HG02678 (cell line): Measurements from ENCODE around the gene PRKCZ.
"Not testable (repeated sequence)": the region's sequence is repeated elsewhere in the genome, so short reads cannot be mapped to it uniquely, and the experiment has no call there.

Experiments
- ATAC-seq: cut with Tn5 transposase; IDR thresholded peaks from one replicate; pipeline ENCODE4 v1.9.1; 2021; ENCODE audit warnings: mild to moderate bottlenecking, moderate library complexity; ENCODE audit not compliant: unreplicated experiment

PRKCZ gene

GRCh38 chr1:2130156-2130555 lies 79.9 kb downstream of the PRKCZ start:
- ATAC-seq, result no peak

- no peak for ATAC-seq
Observed at GRCh38 chr1:2130871-2131289, 80.7 kb downstream of the PRKCZ start.

GRCh38 chr1:2132222-2133038 lies 82.2 kb downstream of the PRKCZ start:
- ATAC-seq, result no peak

GRCh38 chr1:2133039-2133878 lies 83.0 kb downstream of the PRKCZ start:
- ATAC-seq, result peak; percentile 85

GRCh38 chr1:2133879-2134215 lies 83.6 kb downstream of the PRKCZ start:
- ATAC-seq, result no peak

GRCh38 chr1:2134266-2134620 lies 84.0 kb downstream of the PRKCZ start:
- no peak for ATAC-seq

- no peak for ATAC-seq
Observed at GRCh38 chr1:2134621-2135307, 84.6 kb downstream of the PRKCZ start.

- ATAC-seq, result no peak
Observed at GRCh38 chr1:2135441-2135841, 85.2 kb downstream of the PRKCZ start.

GRCh38 chr1:2135941-2136340 lies 85.7 kb downstream of the PRKCZ start:
- ATAC-seq, result no peak

- ATAC-seq, result no peak
Observed at GRCh38 chr1:2136386-2137235, 86.4 kb downstream of the PRKCZ start.

- ATAC-seq, result no peak
Observed at GRCh38 chr1:2137257-2138121, 87.3 kb downstream of the PRKCZ start.

GRCh38 chr1:2139156-2139555 lies 88.9 kb downstream of the PRKCZ start:
- ATAC-seq, result not testable (repeated sequence)

GRCh38 chr1:2141025-2141424 lies 90.8 kb downstream of the PRKCZ start:
- ATAC-seq, result no peak

GRCh38 chr1:2143814-2144500 lies 93.7 kb downstream of the PRKCZ start:
- ATAC-seq, result no peak

GRCh38 chr1:2144501-2145090 lies 94.4 kb downstream of the PRKCZ start:
- ATAC-seq, result no peak

GRCh38 chr1:2145946-2146835 lies 96.0 kb downstream of the PRKCZ start:
- no peak for ATAC-seq

GRCh38 chr1:2146836-2147517 lies 96.8 kb downstream of the PRKCZ start:
- ATAC-seq, result no peak
